NCI-H2196 (cell line): Measurements from ENCODE around the gene HDGFL2.

ENCODE experiments used
- DNase-seq: peaks from one replicate; lab custom pipeline; 2025; ENCODE audit not compliant: unreplicated experiment; lab: John Stamatoyannopoulos, UW

Gene HDGFL2

DNA sequence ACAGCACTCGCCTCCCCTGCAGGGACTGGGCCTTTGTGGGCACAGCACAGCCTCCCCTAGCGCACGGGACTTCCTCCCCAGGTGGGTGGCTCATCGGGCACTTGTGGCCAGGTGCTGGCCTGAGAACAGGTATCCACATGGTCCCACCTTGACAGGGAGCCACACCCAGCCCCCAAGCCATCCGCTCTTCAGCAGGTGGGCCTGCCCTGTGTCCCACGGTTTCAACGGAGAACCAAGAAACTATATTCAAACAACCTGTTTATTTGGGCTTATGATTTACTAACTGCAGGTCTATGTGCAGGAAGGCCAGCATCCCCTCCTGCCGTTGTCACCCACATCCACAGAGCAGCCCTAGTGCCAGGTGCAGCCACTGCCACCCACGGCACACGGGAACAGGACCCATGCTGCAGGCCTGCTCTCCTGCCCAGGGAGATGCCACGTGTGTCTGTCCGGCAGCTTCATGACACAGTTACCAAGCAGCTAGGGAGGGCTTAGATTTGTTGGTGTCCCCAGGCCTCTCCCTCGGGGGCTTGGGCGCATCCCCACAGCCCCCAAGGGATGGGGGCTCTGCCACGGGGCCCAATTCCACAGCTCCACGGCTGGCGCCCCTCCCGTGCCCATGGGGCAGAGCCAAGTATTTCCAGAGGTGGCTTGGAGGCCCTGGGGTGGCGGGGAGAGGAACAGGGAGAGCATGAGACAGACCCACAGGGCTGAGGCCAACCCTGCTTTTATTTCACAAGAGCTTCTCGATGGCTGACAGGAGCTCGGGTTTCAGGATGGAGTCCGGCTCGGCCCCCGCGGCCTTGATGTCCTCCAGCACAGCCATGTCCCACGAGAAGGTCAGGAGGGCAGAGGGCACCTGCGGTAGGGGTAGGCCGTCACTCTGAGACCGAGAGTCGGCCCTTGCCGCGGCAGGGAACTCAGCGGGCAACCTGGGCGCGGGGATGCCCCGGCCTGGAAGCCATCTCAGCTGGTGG lies 27.0 kb upstream of the HDGFL2 start:
- no peak for DNase-seq

DNA sequence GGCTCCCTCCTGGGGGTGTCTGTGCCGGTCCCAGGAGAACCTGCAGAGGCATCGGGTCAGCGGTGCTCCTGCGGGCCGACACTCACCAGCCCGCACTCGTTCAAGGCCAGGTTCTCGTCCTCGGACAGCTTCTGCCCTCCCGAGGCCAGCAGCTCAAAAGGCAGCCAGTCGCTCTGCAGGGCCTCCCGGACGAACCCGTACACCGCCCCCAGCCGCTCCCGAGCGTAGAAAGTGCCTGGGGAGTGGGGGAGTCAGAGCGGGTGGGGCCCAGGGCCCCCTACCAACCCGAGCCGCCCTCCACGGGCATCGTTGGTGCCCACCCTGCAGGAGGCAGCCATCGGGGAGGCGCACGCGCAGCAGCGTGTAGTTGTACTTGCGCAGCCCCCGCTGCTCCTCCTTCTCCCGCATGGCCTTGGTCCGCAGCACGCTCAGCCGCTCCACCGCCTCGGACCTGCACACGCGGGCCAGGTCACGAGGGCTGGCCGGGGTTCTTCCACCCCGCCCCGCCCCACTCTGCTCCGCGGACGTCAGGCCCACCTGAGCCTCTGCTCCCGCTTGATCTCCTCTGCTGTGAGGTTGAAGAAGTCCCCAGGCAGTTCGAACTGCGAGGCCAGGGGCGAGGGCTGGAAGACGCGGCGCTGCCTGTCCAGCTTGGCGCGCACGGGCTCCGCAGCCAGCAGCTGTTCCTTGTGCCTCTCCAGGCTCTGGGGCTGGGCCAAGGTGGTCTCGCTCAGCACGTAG lies 26.0 kb upstream of the HDGFL2 start:
- no peak for DNase-seq

DNA sequence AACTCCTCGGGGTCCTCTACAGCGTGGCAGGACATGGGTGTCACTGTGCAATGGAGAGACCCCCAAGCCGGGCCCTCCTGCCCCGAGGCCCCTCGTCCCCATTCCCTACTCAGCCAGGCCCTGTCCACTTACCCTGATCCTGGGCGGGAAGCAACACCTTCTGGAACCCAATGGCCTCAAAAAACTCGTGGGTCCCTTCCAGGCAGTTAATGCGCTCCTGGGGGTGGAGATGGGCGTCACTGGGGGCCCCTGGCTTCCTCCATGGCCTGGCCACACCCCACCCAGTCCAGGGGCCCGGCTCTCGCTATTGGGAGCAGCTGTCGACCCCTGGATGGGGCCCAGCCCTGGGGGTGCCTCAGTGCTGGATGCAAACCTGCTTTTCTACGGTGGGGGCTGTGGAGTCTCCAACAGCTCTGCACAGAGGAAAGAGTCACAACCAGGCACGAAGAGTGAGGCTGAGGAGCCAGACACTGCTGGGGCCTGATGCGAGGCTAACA lies 25.3 kb upstream of the HDGFL2 start:
- DNase-seq = no peak

DNA sequence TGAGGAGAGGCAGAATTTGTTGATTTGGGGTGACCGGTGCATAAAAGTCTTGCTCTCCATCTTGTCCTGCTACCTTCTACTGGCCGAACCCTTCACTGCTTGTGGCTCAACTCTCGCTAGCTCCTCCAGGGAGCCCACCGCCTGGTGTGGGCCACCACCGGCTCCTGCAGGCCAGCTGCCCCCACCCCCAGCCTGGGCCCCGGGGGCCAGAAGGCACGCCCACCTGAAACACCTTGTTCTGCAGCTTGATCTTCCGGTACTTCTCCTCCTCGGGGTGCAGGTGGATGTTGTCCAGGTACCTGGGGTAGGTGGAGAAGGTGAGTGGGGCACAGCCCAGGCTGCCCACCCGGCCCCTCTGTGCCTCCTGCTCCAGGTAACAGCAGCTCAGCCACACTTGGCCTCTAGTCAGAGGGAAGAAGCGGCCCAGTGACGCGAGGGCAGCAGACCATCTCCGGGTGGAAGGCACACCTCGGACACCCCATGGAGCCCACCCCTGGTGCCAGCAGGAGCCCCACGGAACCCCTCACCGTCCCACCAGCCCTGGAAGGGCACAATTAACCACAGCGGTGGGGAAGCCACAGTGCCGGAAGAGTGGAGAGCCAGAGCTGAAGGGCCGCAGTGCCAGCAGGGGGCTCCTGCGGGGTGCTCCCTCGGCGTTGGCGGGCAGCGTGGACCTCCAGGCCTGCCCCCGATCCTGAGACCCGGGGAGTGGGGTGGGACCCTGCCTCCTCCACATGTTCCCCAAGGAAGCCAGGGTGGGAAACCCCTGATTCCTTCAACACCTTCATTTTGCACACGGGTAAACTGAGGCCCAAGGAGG lies 24.6 kb upstream of the HDGFL2 start:
- DNase-seq = no peak

DNA sequence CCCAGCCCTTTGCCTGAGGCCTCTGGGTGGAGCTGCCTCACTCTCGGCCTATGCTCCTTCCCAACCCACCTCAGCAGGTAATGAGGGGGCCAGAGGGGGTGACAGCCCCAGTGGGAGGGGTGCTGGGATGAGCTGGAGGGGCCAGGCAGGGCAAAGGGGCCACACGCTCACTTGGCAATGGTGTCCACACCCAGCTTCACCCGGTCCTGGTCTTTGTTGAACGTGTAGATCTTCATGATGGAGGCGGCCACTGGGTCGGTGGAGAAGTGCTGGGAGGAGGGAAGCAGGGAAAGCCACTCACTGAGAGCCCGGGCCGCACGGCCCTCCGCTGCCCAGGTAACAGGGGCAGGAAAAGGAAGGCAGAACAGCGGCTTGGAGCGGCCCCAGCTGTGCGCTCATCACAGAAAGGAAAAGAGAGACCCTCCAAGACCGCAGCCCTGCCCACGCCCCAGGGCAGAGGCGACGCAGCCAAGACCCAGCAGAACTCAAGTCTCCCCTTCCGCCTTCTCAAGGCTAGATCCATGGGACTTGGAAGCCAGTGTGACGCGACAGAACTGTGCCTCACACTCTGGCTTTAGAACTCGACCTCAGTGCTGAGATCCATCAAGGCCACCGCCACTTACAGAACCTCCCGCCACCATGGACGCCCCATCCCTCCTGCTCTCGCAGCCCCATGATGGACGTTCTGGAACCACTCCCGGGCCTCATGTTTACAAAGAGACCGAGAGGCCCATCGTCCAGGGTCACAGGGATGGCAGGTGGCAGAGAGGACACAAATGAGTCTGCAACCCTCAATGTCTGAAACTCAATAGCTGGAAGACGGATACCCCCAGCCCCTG lies 23.7 kb upstream of the HDGFL2 start:
- no peak for DNase-seq

DNA sequence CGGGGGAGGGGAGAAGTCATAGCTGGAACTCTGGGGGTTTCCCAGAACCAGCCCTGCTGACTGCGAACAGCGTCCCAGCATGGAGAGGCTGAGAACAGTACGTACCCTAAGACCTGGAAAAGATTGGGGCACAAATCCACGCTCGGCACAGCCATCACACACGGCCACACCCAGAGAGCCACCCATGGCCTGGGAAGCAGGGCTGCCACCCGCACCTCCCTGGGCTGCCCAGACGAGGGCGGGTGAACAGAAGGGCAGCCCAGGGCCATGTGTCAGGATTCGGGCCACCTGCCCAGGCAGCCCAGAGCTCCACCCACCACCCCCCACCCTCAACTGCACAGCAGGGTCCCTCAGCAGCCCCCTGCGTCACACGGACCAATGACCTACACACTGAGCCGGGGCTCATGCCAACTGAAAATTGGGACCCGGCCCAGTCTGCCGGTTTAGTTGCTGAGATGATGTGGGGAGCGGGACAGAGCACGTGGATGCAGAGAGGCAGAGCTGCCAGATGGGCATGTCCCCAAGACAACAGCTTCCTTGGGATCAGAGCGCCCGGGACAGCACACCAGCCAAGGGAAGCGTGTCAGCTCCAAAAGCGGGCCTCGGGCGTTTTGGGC lies 23.0 kb upstream of the HDGFL2 start:
- DNase-seq = no peak

DNA sequence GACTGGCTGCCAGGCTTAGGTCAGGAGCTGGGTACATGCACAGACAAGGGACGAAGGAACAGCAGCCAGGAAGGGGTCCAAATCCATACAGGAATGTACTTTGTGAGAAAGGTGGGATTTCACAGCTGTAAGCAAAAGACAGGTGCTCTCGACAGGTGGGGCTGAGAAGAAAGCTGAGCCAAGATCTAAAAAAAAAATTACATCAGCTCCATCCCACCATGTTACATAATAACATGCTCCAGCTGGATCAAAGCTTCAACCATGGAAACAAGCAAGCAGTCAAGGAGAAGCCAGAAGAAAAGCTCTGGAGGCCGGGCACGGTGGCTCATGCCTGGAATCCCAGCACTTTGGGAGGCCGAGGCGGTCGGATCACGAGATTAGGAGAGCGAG lies 22.5 kb upstream of the HDGFL2 start:
- no peak for DNase-seq

DNA sequence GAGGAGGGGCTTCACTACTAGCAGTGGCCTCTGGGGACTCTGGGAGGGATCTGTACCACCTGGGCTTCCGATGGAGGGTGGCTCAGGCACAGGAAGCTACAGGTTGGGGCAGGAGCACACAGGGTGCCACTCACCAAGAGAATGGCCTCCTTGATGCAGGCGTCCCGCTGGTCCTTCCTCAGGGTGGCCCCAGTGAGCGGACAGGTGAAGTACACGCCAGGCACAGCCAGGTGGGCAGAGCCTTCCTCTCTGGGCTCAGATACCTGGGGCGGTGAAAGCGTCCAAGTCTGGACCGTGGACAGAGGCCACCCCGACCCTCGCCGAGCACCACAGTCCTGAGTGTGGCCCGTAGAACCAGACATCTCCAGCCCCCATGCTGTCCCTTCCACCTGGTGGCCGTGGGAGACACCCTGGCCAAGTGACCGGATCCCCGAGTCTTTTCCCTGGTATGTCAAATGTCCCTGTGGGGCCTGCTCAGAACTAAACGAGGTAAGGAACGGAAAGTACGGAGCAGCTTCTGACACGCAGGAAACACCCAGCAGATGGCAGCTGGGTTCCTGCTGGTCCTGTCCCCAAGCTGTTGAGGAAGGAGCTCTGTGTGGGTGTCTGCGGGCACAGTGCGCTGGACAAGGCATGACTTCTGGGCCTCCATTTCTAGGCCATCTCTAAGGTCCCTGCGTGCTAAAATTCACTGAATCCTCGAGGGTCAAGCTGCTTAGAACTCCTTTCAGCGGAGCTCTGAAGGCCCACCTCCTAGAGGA lies 19.7 kb upstream of the HDGFL2 start:
- no peak for DNase-seq

DNA sequence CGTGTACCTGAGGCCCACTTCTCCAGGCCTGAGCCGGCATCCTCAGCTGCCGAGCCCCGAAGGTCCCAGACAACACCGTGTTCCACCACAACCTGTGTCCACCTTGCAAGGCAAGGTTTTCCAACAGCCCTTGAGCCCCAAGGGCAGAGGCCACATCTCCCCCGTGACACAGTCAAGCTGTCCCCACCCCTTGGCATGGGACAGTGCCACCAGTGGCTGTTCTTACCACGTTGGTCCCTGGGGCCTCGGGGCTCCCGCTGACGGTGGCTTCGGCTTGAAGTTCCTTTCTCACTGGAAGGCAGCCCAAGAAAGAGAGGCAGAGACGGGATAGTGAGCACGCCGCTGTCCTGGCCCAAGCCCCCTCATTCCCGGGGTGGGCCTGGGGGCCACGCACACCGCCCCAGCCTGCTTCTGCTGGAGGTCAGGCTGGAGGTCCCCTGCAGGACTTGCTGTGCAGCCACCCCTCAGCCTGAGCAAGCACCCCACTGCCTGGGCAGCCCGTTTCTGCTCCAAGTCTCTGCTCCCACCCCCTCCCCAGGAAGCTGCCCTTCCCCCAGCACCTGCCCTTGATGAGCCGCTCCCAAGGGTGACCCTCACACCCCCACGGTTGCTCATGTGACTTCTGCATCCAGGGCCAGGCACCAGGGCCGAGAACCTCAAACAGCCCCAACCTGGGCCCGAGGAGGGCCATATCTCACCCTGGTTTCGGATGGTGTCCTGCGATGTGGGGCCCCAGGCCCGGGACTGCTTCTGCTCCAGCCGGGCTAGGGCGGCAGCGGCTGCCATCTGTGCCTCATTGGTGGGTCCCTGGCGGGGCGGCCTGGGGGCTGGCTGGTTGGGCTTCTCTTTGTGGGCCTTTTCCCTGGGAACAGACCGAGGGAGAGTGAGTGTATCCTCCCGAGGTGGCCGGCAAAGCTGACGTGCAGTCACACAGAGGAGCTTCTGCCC lies 18.6 kb upstream of the HDGFL2 start:
- DNase-seq = no peak

DNA sequence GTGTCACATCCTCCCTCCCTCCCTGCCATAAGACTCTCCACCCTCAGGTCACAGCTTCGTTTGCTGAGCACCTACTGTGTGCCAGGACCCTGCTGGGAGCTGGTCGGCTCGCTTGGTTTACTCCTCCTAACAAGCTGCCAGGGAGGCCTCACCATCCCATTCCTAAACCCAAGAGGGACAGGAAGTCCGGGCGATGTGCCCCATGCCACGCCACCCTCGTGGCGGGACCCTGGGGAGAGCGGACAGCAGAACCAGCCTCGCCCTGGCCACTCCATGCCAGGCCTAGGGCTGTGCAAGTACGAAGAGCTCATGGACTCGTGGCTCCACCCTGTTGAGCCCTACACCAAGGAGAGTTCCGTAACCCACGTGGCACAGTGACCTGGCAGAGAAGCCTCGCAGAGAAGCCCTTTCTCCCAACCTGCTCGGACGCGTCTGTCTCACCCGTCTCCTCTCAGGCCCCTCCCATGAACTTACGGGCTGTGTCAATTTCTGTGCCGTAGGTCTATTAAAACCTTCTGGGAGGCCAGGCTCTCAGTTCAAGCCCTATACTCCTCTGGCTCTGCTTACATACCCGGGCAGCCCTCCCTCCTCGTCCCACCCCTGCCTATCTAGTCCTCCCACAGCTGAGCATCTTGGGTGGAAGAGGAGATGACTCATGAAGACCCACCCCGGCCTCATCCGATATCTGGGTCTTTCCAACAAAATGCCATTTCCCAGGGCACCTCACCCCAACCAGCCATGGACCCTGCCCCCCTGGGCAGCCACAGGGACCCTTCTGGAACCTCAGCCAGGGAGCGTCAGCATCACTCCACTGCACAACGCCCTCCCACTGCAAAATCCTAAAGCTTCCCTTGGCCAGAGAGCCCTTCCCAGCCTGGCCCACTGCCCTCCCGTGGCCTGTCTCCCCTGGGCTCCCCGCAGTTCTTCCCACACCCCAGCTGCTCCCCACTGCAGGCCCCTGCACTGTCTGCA lies 17.1 kb upstream of the HDGFL2 start:
- DNase-seq = peak; percentile 32

DNA sequence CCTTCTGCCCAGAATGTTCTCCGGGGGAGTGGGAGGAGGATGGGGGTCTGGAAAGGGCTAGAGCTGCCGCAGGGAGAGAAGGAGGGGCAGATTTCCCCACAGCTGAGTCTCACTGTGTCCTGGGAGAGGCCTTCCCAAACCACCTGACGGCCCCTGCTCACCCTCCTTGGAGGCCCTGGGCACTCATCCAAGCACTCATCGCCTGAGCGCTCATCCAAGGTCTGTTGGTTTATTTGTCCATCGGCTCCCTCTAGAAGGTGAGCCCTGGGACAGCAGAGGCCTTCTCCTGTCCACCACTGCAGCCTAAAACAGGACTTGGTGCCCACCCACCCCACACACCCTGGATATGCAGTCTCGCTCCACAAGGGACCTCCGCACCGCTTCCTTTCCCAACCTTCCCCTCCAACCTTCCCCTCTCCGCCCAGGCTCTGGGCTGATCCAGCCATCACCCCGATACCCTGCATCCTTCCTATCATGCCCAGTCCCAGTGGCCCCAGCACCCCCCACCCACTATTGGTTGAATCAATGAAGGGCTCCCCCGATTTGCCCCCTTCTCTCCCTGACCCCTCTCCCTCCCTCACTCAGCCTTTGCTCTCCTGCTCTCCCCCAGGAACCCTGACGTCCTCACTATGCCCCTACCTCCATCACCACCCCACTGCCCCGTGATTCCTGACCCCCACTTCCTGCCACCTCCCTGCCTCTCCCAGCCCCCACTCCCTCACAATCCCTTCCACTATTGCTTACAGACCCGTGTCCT lies 16.2 kb upstream of the HDGFL2 start:
- peak; percentile 88 for DNase-seq

DNA sequence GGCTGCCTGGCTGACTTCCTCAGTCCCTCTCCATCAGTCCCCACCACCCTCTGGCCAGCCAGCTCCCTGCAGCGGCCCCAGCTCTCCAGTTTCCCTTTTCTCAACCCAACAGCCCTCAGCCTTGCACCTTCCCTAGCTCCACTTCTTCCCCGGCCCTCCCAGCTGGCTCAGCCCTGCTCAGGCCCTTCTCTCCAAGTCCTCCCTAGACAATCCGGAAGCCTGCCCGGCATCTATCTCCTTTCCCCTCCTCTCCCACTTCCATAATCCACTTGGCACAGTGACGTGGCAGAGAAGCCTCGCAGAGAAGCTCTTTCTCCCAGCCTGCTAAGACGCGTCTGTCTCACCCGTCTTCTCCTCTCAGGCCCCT lies 15.6 kb upstream of the HDGFL2 start:
- peak; percentile 14 for DNase-seq

DNA sequence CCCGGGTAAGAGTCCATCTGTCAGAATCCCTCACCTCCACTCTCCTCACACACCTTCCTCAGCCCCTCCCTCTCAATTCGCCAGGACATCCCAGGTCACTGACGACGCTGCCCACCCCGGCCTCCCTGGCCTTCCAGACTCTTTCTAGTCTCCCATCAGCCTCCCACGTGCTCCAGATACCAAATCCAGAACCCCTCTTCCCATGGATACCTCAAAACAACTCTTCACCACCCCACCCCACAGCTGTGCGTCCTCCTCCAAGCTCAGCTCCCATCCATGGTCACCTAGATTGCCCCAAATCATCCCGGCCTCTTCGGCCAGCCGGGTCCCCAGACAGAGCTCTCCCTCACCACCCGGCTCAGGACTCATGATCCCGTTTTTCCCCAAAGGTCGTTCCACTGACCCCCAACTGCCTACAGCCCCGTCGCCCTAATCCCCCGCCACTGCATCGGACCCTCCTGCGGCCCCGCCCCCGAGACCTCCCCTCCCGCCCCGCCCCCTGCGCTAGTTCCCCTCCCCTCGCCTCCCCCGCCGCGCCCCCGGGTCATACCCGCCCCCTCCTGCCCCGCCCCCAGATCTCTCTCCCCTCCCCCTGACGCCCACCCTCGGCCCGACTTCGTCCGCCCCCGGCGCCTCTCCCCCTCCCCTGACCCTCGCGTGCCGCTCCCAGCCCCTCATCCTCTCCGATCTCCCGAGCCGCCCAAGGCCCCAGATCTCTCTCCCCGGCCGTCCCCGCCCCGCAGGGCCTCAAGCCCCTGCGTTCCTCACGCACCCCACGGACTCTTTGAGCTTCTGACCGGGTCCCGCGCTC lies 15.0 kb upstream of the HDGFL2 start:
- DNase-seq = no peak

DNA sequence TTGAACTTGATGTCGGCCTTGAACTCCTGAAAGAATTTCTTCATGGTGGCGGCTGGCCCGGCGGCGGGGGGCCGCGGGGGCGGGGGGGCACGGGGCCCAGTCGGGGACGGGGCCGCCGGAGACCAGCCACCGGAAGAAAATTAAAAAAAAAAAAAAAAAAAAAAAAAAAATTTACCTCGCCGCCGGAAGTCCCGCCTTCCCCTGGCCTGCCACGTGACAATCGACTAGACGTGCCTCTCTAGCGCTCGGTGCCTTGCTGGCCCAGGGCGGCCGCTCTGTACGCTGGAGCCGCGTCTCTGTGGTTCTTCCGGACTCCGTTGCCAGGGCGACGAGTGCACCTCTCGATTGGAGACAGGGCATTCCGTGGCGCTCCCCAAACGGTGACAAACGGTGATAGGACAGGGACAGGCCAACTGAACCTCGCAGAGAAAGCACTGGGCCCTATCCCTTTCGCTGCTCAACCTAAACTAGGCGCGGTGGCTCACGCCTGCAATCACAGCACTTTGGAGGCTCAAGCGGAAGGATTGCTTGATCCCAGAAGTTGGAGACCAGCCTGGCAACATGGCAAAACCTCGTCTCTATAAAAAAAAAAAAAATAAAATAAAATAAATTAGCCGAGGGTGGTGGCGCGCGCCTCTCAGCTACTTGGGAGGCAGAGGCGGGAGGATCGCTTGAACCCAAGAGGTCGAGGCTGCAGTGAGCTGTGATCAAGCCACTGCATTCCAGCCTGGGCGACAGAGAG lies 14.3 kb upstream of the HDGFL2 start, which contains the start of gene UBXN6:
UBXN6 (minus strand) TSS at position 141 of the 742 bp plus-strand sequence; CDS start at position 44, 97 bp downstream.
- peak; percentile 97 for DNase-seq
